Measurements from ENCODE around the gene BECN2. TPM values are rescaled to one million over a fixed set of nuclear protein-coding genes. Genes with fewer than 3 reads are reported as not detected.
"Not testable (repeated sequence)": the region's sequence is repeated elsewhere in the genome, so short reads cannot be mapped to it uniquely, and the experiment has no call there.

Gene BECN2
- total RNA-seq, 1 donor from 2014 or later = not detected

GRCh38 chr1:241976229-241976628 lies 18.7 kb downstream of the BECN2 start:
- DNase-seq (ENCODE audit: low read depth in 2 of 2) = no peak

- DNase-seq (ENCODE audit: low read depth in 2 of 2) = no peak
Observed at GRCh38 chr1:241979071-241979470, 21.5 kb downstream of the BECN2 start.

- no peak for DNase-seq (ENCODE audit: low read depth in 2 of 2)
Observed at GRCh38 chr1:241979926-241980325, 22.4 kb downstream of the BECN2 start.

GRCh38 chr1:241985787-241986186 lies 28.2 kb downstream of the BECN2 start:
- DNase-seq (ENCODE audit: low read depth in 2 of 2) = peak in 1 of 2 donors; percentile 43

GRCh38 chr1:241988389-241988930 lies 30.9 kb downstream of the BECN2 start:
- not testable (repeated sequence) for DNase-seq (ENCODE audit: low read depth in 2 of 2)

- DNase-seq (ENCODE audit: low read depth in 2 of 2) = no peak
Observed at GRCh38 chr1:241990040-241990439, 32.5 kb downstream of the BECN2 start.

GRCh38 chr1:241992734-241993133 lies 35.2 kb downstream of the BECN2 start:
- no peak for DNase-seq (ENCODE audit: low read depth in 2 of 2)

GRCh38 chr1:241994171-241994570 lies 36.6 kb downstream of the BECN2 start:
- no peak for DNase-seq (ENCODE audit: low read depth in 2 of 2)

- no peak for DNase-seq (ENCODE audit: low read depth in 2 of 2)
Observed at GRCh38 chr1:241997401-241997998, 39.9 kb downstream of the BECN2 start.

- peak; percentile 7 to 39 for DNase-seq (ENCODE audit: low read depth in 2 of 2)
Observed at GRCh38 chr1:241998412-241998921, 40.9 kb downstream of the BECN2 start.

GRCh38 chr1:241999026-241999425 lies 41.5 kb downstream of the BECN2 start, which contains the start of gene MAP1LC3C:
Gene MAP1LC3C (minus strand): TSS chr1:241999098. CDS start chr1:241999008, 90 bp downstream.
- no peak for DNase-seq (ENCODE audit: low read depth in 2 of 2)

GRCh38 chr1:242000434-242000833 lies 42.9 kb downstream of the BECN2 start:
- no peak for DNase-seq (ENCODE audit: low read depth in 2 of 2)

GRCh38 chr1:242002072-242002471 lies 44.5 kb downstream of the BECN2 start:
- DNase-seq (ENCODE audit: low read depth in 2 of 2) = no peak

- DNase-seq (ENCODE audit: low read depth in 2 of 2) = no peak
Observed at GRCh38 chr1:242002510-242002909, 44.9 kb downstream of the BECN2 start.

GRCh38 chr1:242004751-242005495 lies 47.4 kb downstream of the BECN2 start:
- DNase-seq (ENCODE audit: low read depth in 2 of 2) = no peak

GRCh38 chr1:242005866-242006535 lies 48.4 kb downstream of the BECN2 start:
- no peak for DNase-seq (ENCODE audit: low read depth in 2 of 2)

GRCh38 chr1:242006976-242007375 lies 49.4 kb downstream of the BECN2 start:
- DNase-seq (ENCODE audit: low read depth in 2 of 2) = no peak

Other genes with a start within 250 kb of the BECN2 start
- gene EXO1, start 109.6 kb upstream of the BECN2 start, total RNA-seq = 3.0 and 8.0 TPM in 2 replicates
- under 0.01 TPM in 1 of 2 replicates, not detected in the other for gene MAP1LC3C, start 41.3 kb downstream of the BECN2 start, total RNA-seq

Data from dermis microvascular lymphatic vessel endothelial cell (primary cell).